Lung (tissue), 12 donors: ENCODE data around the gene LHX8. TPM values are rescaled to one million over a fixed set of nuclear protein-coding genes. Genes with fewer than 3 reads are reported as not detected.

Experiments
- ATAC-seq: fragments of 200-7000 bp; cut with Tn5 transposase; one replicate; pipeline ENCODE4 v1.9.1; 2020; ENCODE audit warnings: moderate number of reproducible peaks; ENCODE audit not compliant: insufficient read depth, low FRiP score
- DNase-seq, 3 donors: peaks; one replicate each; pipeline ENCODE4 v3.0.0-alpha.2; 2013 to 2017
- H3K27ac ChIP-seq, 2 donors: one replicate each; pipeline ENCODE4 v1.5.1; 2013; ENCODE audit warnings: mild to moderate bottlenecking in 2 of 2, moderate library complexity in 2 of 2, control low read depth in 1 of 2, inconsistent platforms in 1 of 2, low read depth in 1 of 2, low read length in 1 of 2
- H3K27me3 ChIP-seq, 3 donors: one replicate each; pipeline ENCODE4 v1.5.1; 2013; ENCODE audit warnings: low read length in 2 of 3; ENCODE audit not compliant: control insufficient read depth in 3 of 3, insufficient read depth in 3 of 3
- H3K36me3 ChIP-seq, 4 donors: one replicate each; pipeline ENCODE4 v1.5.1; 2013; ENCODE audit warnings: low read length in 4 of 4, mild to moderate bottlenecking in 1 of 4, moderate library complexity in 1 of 4; ENCODE audit not compliant: control insufficient read depth in 4 of 4, insufficient read depth in 4 of 4
- H3K4me1 ChIP-seq, 5 donors: one replicate each; pipeline ENCODE4 v1.5.1; 2013; ENCODE audit warnings: low read length in 5 of 5, mild to moderate bottlenecking in 2 of 5, moderate library complexity in 1 of 5; ENCODE audit not compliant: control insufficient read depth in 5 of 5, insufficient read depth in 5 of 5
- H3K4me3 ChIP-seq: one replicate; pipeline ENCODE4 v1.5.1; 2013; ENCODE audit warnings: mild to moderate bottlenecking, control low read depth, moderate library complexity
- H3K9ac ChIP-seq, 2 donors: one replicate each; pipeline ENCODE4 v1.5.1; 2013; ENCODE audit warnings: low read length in 2 of 2, control low read depth in 1 of 2; ENCODE audit not compliant: insufficient read depth in 1 of 2
- H3K9me3 ChIP-seq, 4 donors: one replicate each; pipeline ENCODE4 v1.5.1; 2013; ENCODE audit warnings: low read length in 3 of 4, mild to moderate bottlenecking in 1 of 4, moderate library complexity in 1 of 4; ENCODE audit not compliant: control insufficient read depth in 4 of 4, insufficient read depth in 3 of 4
- CTCF ChIP-seq: IDR thresholded peaks from 2 replicates; pipeline ENCODE4 v1.5.1; 2012; ENCODE audit warnings: mild to moderate bottlenecking; ENCODE audit errors: control extremely low read depth, extremely low read depth
- WGBS, 2 donors: extraction: QIAGEN DNeasy Blood & Tissue Kit; methylation state at CpG; one replicate each; pipeline ENCODE4 v1.1.7; 2013; 5-methylcytosine and 5-hydroxymethylcytosine counted together
- polyA plus RNA-seq, 2 donors: library from polyadenylated mRNA; stranded (reverse); fragments of 200-250 nt; gene quantifications; one replicate each; pipeline ENCODE4 v1.2.1, GENCODE V29; 2013
- total RNA-seq, 2 donors: library from RNA; depleted of rRNA in 1 of 2; stranded (reverse); fragments of >200 nt in 1 of 2; gene quantifications; one replicate each; pipeline ENCODE4 v1.2.1, GENCODE V29; 2014 to 2021
- donor health status: control.
- donor health status: control.
- donor health status: Bipolar disorder and iron deficiency.
- donor health status: healthy.
- donor health status: DM: yes; HTN: yes; CAD: no.

Gene LHX8
- total and polyA plus RNA-seq, 4 donors = not detected

GRCh38 chr1:75115654-75116053 lies 18.5 kb upstream of the LHX8 start:
- no peaks in the 10 kb centered on the region for H3K36me3 ChIP-seq
- TF ChIP-seq CTCF = no peak
- peaks cover 0 to 2% (median 0%) of the 10 kb centered on the region in 4 donors for H3K9me3 ChIP-seq
- DNase-seq (no peak), ATAC-seq (no peak)
- H3K4me3 ChIP-seq = no peak overlapping the region
- no peaks in the 10 kb centered on the region for H3K4me1 ChIP-seq
- H3K27me3 ChIP-seq = peaks cover 0 to 9% (median 4%) of the 10 kb centered on the region in 3 donors
- no peak overlapping the region for H3K9ac ChIP-seq
- H3K27ac ChIP-seq = no peak overlapping the region

DNA sequence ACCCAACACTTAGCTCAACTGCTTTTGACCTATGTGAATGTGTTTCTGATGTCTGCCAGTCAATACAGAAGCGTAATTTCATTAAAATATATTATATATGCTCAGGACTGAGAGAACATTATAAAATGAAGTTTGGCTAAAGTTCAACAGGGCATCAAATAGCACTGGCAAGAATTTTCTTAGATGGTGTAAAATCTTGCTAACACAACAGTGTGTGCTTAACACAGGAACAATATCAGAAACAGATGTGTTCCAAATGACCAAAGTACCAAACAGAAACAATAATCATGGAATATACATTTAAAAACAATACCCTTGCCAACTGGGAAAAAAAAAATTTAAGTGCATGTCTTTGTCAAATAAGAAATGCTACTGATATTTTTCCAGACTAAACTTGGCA lies 10.4 kb upstream of the LHX8 start:
- Histone ChIP-seq H3K9me3 (peaks cover 0 to 22% (median 0%) of the 10 kb centered on the region in 4 donors), H3K27ac (no peak overlapping the region), H3K36me3 (no peaks in the 10 kb centered on the region), H3K4me1 (no peaks in the 10 kb centered on the region), H3K27me3 (peaks cover 7 to 73% (median 54%) of the 10 kb centered on the region in 3 donors), H3K9ac (no peak overlapping the region), H3K4me3 (no peak overlapping the region)
- no peak for TF ChIP-seq CTCF
- DNase-seq (no peak), ATAC-seq (no peak)
- WGBS, 2 donors = 84 to 98% methylated on average over 1 of the region's 1 CpG

DNA sequence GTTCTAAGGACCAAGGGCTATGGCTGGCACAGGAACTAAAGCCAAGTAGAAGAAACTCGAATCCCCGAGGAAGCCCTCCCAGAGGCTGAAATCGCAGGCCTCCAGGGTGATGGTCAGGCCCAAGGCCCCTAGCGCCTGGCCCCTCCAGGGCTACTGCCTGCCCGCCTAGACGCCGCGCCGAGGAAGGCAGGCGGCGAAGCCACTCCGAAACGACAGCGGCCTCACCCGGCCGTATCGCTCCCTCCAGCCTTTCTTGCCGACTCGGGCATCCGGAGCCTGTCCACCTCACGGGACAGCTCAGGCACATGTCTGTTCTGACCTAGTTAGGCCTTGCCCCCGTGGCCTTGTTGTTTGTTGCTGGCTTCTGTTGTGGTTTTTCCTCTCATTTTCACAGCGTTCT lies 9.7 kb upstream of the LHX8 start:
- Histone ChIP-seq H3K27ac (no peak overlapping the region), H3K27me3 (peaks cover 9 to 80% (median 61%) of the 10 kb centered on the region in 3 donors), H3K4me3 (no peak overlapping the region), H3K4me1 (no peaks in the 10 kb centered on the region), H3K36me3 (no peaks in the 10 kb centered on the region), H3K9me3 (peaks cover 0 to 23% (median 0%) of the 10 kb centered on the region in 4 donors), H3K9ac (no peak overlapping the region)
- ATAC-seq (no peak), DNase-seq (peak in 2 of 3 donors; percentile 26 to 47)
- 21 to 30% methylated on average over 23 of the region's 23 CpGs for WGBS, 2 donors
- TF ChIP-seq CTCF = no peak

GRCh38 chr1:75125161-75125726 lies 8.9 kb upstream of the LHX8 start:
- ATAC-seq (no peak), DNase-seq (no peak)
- H3K9me3 ChIP-seq = peaks cover 0 to 29% (median 0%) of the 10 kb centered on the region in 4 donors
- H3K27me3 ChIP-seq = peaks cover 14 to 83% (median 68%) of the 10 kb centered on the region in 3 donors
- H3K27ac ChIP-seq = no peak overlapping the region
- no peak for TF ChIP-seq CTCF
- no peak overlapping the region for H3K9ac ChIP-seq
- H3K36me3 ChIP-seq = no peaks in the 10 kb centered on the region
- WGBS, 2 donors = 11 to 31% methylated on average over 38 of the region's 38 CpGs
- H3K4me3 ChIP-seq = no peak overlapping the region
- peaks cover 0 to 1% (median 0%) of the 10 kb centered on the region in 5 donors for H3K4me1 ChIP-seq
